Upper lobe of left lung (tissue), 4 donors: ENCODE results near the gene PUS7L.

Experiments used
- CTCF ChIP-seq, 6 experiments: fragments of 450-650 bp in 4 of 6; fragments of 200-600 bp in 2 of 6; sonication (generic) in 2 of 6; IDR thresholded peaks; one replicate each; pipeline ENCODE4 v1.5.1; 2016 to 2019; ENCODE audit warnings: antibody characterized with exemption in 6 of 6
- POLR2A ChIP-seq, 4 donors: fragments of 450-650 bp; IDR thresholded peaks; one replicate each; pipeline ENCODE4 v1.5.1; 2016 to 2017; ENCODE audit warnings: antibody characterized with exemption in 4 of 4, mild to moderate bottlenecking in 2 of 4

DNA sequence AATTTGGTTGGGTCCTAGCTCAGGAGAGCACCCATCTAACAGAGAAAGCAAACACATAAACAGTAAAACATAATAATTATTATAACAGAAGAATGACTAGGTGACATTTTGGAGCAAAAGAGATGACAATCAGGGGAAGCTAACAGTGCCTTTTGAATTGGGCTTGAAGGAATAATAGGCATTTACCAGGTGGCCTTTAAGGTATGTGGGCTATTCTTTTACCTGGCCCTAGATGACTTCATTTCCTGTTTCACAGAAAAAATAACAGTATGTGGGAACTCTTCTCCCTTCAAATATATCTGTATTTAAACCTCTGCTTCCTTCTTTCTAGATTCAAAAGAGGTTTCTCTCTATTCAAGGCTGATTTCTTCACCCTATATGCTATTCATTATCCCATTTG is 4.0 kb upstream of the PUS7L start:
- TF ChIP-seq CTCF (IDR thresholded peaks at IDR 0.05) (no peak), POLR2A (IDR thresholded peaks at IDR 0.05) (no peak)
